H9 (cell line): ENCODE results near the gene SLC46A3. TPM values are rescaled to one million over a fixed set of nuclear protein-coding genes. Genes with fewer than 3 reads are reported as not detected.

ENCODE experiments used
- DNase-seq: peaks from one replicate; pipeline ENCODE4 v3.0.0-alpha.2; 2017
- H2AFZ ChIP-seq: one replicate; pipeline ENCODE4 v1.6.1; 2013; ENCODE audit warnings: mild to moderate bottlenecking, low read length, control low read depth, moderate library complexity
- H2AK5ac ChIP-seq: 2 replicates; pipeline ENCODE4 v1.6.1; 2013; ENCODE audit warnings: low read length, control low read depth, mixed read lengths; ENCODE audit not compliant: insufficient read length
- H2BK120ac ChIP-seq: one replicate; pipeline ENCODE4 v1.6.1; 2013; ENCODE audit warnings: low read depth, mild to moderate bottlenecking, low read length, control low read depth, inconsistent platforms; ENCODE audit not compliant: poor library complexity, severe bottlenecking
- H2BK12ac ChIP-seq: 2 replicates; pipeline ENCODE4 v1.6.1; 2013; ENCODE audit warnings: low read length, control low read depth, mixed read lengths, low read depth; ENCODE audit not compliant: insufficient read length
- H2BK15ac ChIP-seq: 2 replicates; pipeline ENCODE4 v1.6.1; 2013; ENCODE audit warnings: low read depth, low read length, control low read depth
- H2BK20ac ChIP-seq: one replicate; pipeline ENCODE4 v1.6.1; 2013; ENCODE audit warnings: low read depth, mild to moderate bottlenecking, low read length, control low read depth, inconsistent platforms; ENCODE audit not compliant: poor library complexity, severe bottlenecking
- H2BK5ac ChIP-seq: 2 replicates; pipeline ENCODE4 v1.6.1; 2013; ENCODE audit warnings: low read length, control low read depth, mixed read lengths; ENCODE audit not compliant: insufficient read length
- H3K14ac ChIP-seq: 2 replicates; pipeline ENCODE4 v1.6.1; 2013; ENCODE audit warnings: low read length, control low read depth; ENCODE audit not compliant: insufficient read depth
- H3K18ac ChIP-seq: 2 replicates; pipeline ENCODE4 v1.6.1; 2013; ENCODE audit warnings: low read depth, mild to moderate bottlenecking, mixed read lengths, low read length, control low read depth; ENCODE audit not compliant: insufficient read length
- H3K23ac ChIP-seq: 2 replicates; pipeline ENCODE4 v1.6.1; 2013; ENCODE audit warnings: low read length, control low read depth, mixed read lengths, low read depth; ENCODE audit not compliant: insufficient read length
- H3K23me2 ChIP-seq: 2 replicates; pipeline ENCODE4 v1.6.1; 2013; ENCODE audit warnings: low read depth, mild to moderate bottlenecking, mixed read lengths, low read length, control low read depth; ENCODE audit not compliant: insufficient read length, poor library complexity, severe bottlenecking
- H3K27ac ChIP-seq: 2 replicates; pipeline ENCODE4 v1.5.1; 2013; ENCODE audit warnings: low read length, control low read depth, mixed read lengths, low read depth; ENCODE audit not compliant: insufficient read length
- H3K27me3 ChIP-seq: 2 replicates; pipeline ENCODE4 v1.6.1; 2013; ENCODE audit warnings: low read length, control low read depth, inconsistent platforms; ENCODE audit not compliant: insufficient read depth
- H3K4ac ChIP-seq: 2 replicates; pipeline ENCODE4 v1.6.1; 2013; ENCODE audit warnings: low read depth, mild to moderate bottlenecking, control low read depth, inconsistent platforms, low read length, moderate library complexity
- H3K4me1 ChIP-seq: 2 replicates; pipeline ENCODE4 v1.6.1; 2013; ENCODE audit warnings: low read length, control low read depth, inconsistent platforms; ENCODE audit not compliant: insufficient read depth
- H3K4me2 ChIP-seq: 2 replicates; pipeline ENCODE4 v1.6.1; 2013; ENCODE audit warnings: low read length, control low read depth, mixed read lengths; ENCODE audit not compliant: insufficient read length, insufficient read depth
- H3K56ac ChIP-seq: 2 replicates; pipeline ENCODE4 v1.6.1; 2013; ENCODE audit warnings: low read depth, mild to moderate bottlenecking, mixed read lengths, low read length, control low read depth; ENCODE audit not compliant: insufficient read length
- H3K79me1 ChIP-seq: 2 replicates; pipeline ENCODE4 v1.6.1; 2013; ENCODE audit warnings: low read depth, mild to moderate bottlenecking, moderate library complexity, low read length, control low read depth, inconsistent platforms; ENCODE audit not compliant: insufficient read depth, poor library complexity, severe bottlenecking
- H3K79me2 ChIP-seq: 2 replicates; pipeline ENCODE4 v1.6.1; 2013; ENCODE audit warnings: low read length, control low read depth, inconsistent platforms; ENCODE audit not compliant: insufficient read depth
- H3K9ac ChIP-seq: 2 replicates; pipeline ENCODE4 v1.6.1; 2013; ENCODE audit warnings: low read length, control low read depth, mixed read lengths; ENCODE audit not compliant: insufficient read length; ENCODE audit errors: extremely low read depth
- H3K9me3 ChIP-seq: one replicate; pipeline ENCODE4 v1.6.1; 2013; ENCODE audit warnings: low read depth, low read length, inconsistent platforms; ENCODE audit not compliant: control insufficient read depth
- H3T11ph ChIP-seq: one replicate; pipeline ENCODE4 v1.6.1; 2013; ENCODE audit warnings: mild to moderate bottlenecking, low read length, control low read depth, inconsistent platforms
- H4K20me1 ChIP-seq: one replicate; pipeline ENCODE4 v1.6.1; 2013; ENCODE audit not compliant: control insufficient read depth, insufficient read length, insufficient read depth
- H4K5ac ChIP-seq: 2 replicates; pipeline ENCODE4 v1.6.1; 2013; ENCODE audit warnings: low read depth, mild to moderate bottlenecking, mixed read lengths, low read length, control low read depth; ENCODE audit not compliant: insufficient read length
- H4K8ac ChIP-seq: replicated peaks from 2 replicates; pipeline ENCODE4 v1.6.1; 2013; ENCODE audit warnings: low read length, control low read depth, mixed read lengths, low read depth; ENCODE audit not compliant: insufficient read length
- H4K91ac ChIP-seq: 2 replicates; pipeline ENCODE4 v1.6.1; 2013; ENCODE audit warnings: low read depth, mild to moderate bottlenecking, moderate library complexity, mixed read lengths, low read length, control low read depth; ENCODE audit not compliant: insufficient read length
- H3K27ac Mint-ChIP-seq, 3 experiments: 2 replicates in 2 of 3; 3 replicates in 1 of 3; pipeline ENCODE4 v1.8.0; 2020 to 2021; ENCODE audit warnings: mixed read lengths in 3 of 3, mild to moderate bottlenecking in 1 of 3, moderate library complexity in 1 of 3
- H3K27me3 Mint-ChIP-seq: 2 replicates; pipeline ENCODE4 v1.8.0; 2021; ENCODE audit warnings: low read depth, mild to moderate bottlenecking, moderate library complexity, mixed read lengths
- H3K36me3 Mint-ChIP-seq, 3 experiments: 2 replicates in 2 of 3; 3 replicates in 1 of 3; pipeline ENCODE4 v1.8.0; 2020 to 2021; ENCODE audit warnings: low read depth in 3 of 3, mixed read lengths in 3 of 3; ENCODE audit not compliant: insufficient read depth in 1 of 3
- H3K4me1 Mint-ChIP-seq, 2 experiments: 2 replicates each; pipeline ENCODE4 v1.8.0; 2020; ENCODE audit warnings: mixed read lengths in 2 of 2
- H3K4me3 Mint-ChIP-seq, 2 experiments: 2 replicates in 1 of 2; 3 replicates in 1 of 2; pipeline ENCODE4 v1.8.0; 2020 to 2021; ENCODE audit warnings: mild to moderate bottlenecking in 2 of 2, mixed read lengths in 2 of 2, moderate library complexity in 1 of 2
- H3K9me3 Mint-ChIP-seq, 2 experiments: 2 replicates in 1 of 2; 3 replicates in 1 of 2; pipeline ENCODE4 v1.8.0; 2020; ENCODE audit warnings: mild to moderate bottlenecking in 2 of 2, mixed read lengths in 2 of 2, moderate library complexity in 1 of 2
- CTCF ChIP-seq: fragments of 200-600 bp; sonication (generic); conservative IDR thresholded peaks from 3 replicates; pipeline ENCODE4 v1.8.0; 2021; ENCODE audit warnings: antibody characterized with exemption, mild to moderate bottlenecking
- WGBS: extraction: QIAGEN DNeasy Blood & Tissue Kit; methylation state at CpG from one replicate; pipeline ENCODE4 v1.1.7; 2013; ENCODE audit warnings: missing lambda C conversion rate, low lambda C conversion rate, mixed read lengths; ENCODE audit not compliant: insufficient read length; ENCODE audit errors: extremely low coverage; 5-methylcytosine and 5-hydroxymethylcytosine counted together
- total RNA-seq: library from RNA; stranded (reverse); gene quantifications from 2 replicates; pipeline ENCODE4 v1.2.1, GENCODE V29; 2021

The SLC46A3 gene
- total RNA-seq, 1 experiment from 2014 or later, result 0.26 TPM

GRCh38 chr13:28730762-28731161 is 12.0 kb upstream of the SLC46A3 start:
- no peak overlapping the region for H2AK5ac ChIP-seq
- H3K79me1 ChIP-seq, result no peaks in the 10 kb centered on the region
- no peak overlapping the region for H3K23ac ChIP-seq
- H3K27me3 Mint-ChIP-seq, result peaks cover 5% of the 10 kb centered on the region
- no peaks in the 10 kb centered on the region for H3K23me2 ChIP-seq
- no peak overlapping the region for H2BK12ac ChIP-seq
- no peak overlapping the region for H2BK20ac ChIP-seq
- no peaks in the 10 kb centered on the region for H3K9me3 Mint-ChIP-seq
- H3T11ph ChIP-seq, result no peak overlapping the region
- H4K91ac ChIP-seq, result no peak overlapping the region
- no peak overlapping the region for H2AFZ ChIP-seq
- no peak overlapping the region for H2BK5ac ChIP-seq
- H2BK120ac ChIP-seq, result no peak overlapping the region
- no peak overlapping the region for H3K4me2 ChIP-seq
- H3K79me2 ChIP-seq, result no peaks in the 10 kb centered on the region
- no peak overlapping the region for H2BK15ac ChIP-seq
- H4K20me1 ChIP-seq, result no peaks in the 10 kb centered on the region
- no peak overlapping the region for H4K8ac ChIP-seq
- H4K5ac ChIP-seq, result no peak overlapping the region
- H3K56ac ChIP-seq, result no peak overlapping the region
- no peaks in the 10 kb centered on the region for H3K4me1 ChIP-seq
- H3K27ac Mint-ChIP-seq, result no peak overlapping the region
- H3K14ac ChIP-seq, result no peak overlapping the region
- no peak for DNase-seq
- no peaks in the 10 kb centered on the region for H3K4me1 Mint-ChIP-seq
- H3K36me3 Mint-ChIP-seq, result no peaks in the 10 kb centered on the region
- H3K9ac ChIP-seq, result no peak overlapping the region
- H3K18ac ChIP-seq, result no peak overlapping the region
- H3K27ac ChIP-seq, result no peak overlapping the region
- no peak overlapping the region for H3K4me3 Mint-ChIP-seq
- no CpG with 5 or more reads among the region's 3 CpGs for WGBS
- no peaks in the 10 kb centered on the region for H3K27me3 ChIP-seq
- no peak for TF ChIP-seq CTCF
- H3K9me3 ChIP-seq, result no peaks in the 10 kb centered on the region
- H3K4ac ChIP-seq, result no peak overlapping the region
